H1 (cell line): ENCODE measurements around the gene MECP2. TPM values are rescaled to one million over a fixed set of nuclear protein-coding genes. Genes with fewer than 3 reads are reported as not detected.

Experiments used
- CTCF ChIA-PET: fragments of 300-600 bp; sonication (Branson Sonifier 250); formaldehyde crosslinking; loops from one replicate; lab custom pipeline; 2021; ENCODE audit not compliant: partially characterized antibody; lab: Charles Lee
- POLR2A ChIA-PET: fragments of 300-600 bp; sonication (Branson Sonifier 250); formaldehyde crosslinking; loops from one replicate; lab custom pipeline; 2021; ENCODE audit warnings: inconsistent platforms; ENCODE audit not compliant: partially characterized antibody; lab: Charles Lee
- DNase-seq, 2 experiments: peaks; one replicate each; pipeline versions ENCODE4 v3.0.0 to v3.0.0-alpha.2; 2010 to 2022; ENCODE audit warnings: low spot score in 2 of 2, low read depth in 1 of 2, mixed read lengths in 1 of 2
- FAIRE-seq: peaks from 2 replicates; lab custom pipeline; 2011; peaks lifted over from hg19 to GRCh38; lab: Jason Lieb, UNC
- H2AFZ ChIP-seq: 2 replicates; pipeline ENCODE4 v1.8.1; 2012; ENCODE audit warnings: low read length, inconsistent platforms
- H2AK5ac ChIP-seq: 2 replicates; pipeline ENCODE4 v1.6.1; 2013; ENCODE audit warnings: low read depth, low read length
- H2BK120ac ChIP-seq: replicated peaks from 2 replicates; pipeline ENCODE3; 2013; ENCODE audit warnings: low read depth, low read length, inconsistent platforms
- H2BK12ac ChIP-seq: 2 replicates; pipeline ENCODE4 v1.6.1; 2013; ENCODE audit warnings: low read depth, low read length
- H2BK15ac ChIP-seq: 2 replicates; pipeline ENCODE4 v1.6.1; 2013; ENCODE audit warnings: low read length
- H2BK20ac ChIP-seq: 2 replicates; pipeline ENCODE4 v1.6.1; 2013; ENCODE audit warnings: low read length
- H2BK5ac ChIP-seq: 2 replicates; pipeline ENCODE4 v1.6.1; 2013; ENCODE audit warnings: low read depth, low read length
- H3K14ac ChIP-seq: 2 replicates; pipeline ENCODE4 v1.6.1; 2013; ENCODE audit warnings: inconsistent platforms; ENCODE audit not compliant: insufficient read length
- H3K18ac ChIP-seq: 2 replicates; pipeline ENCODE4 v1.6.1; 2013; ENCODE audit warnings: low read length; ENCODE audit errors: extremely low read depth
- H3K23ac ChIP-seq: 2 replicates; pipeline ENCODE4 v1.6.1; 2013; ENCODE audit warnings: inconsistent platforms; ENCODE audit not compliant: insufficient read length
- H3K23me2 ChIP-seq: 2 replicates; pipeline ENCODE4 v1.6.1; 2013; ENCODE audit warnings: low read depth, low read length
- H3K27ac ChIP-seq: 2 replicates; pipeline ENCODE4 v1.6.1; 2011; ENCODE audit warnings: low read depth, low read length, inconsistent platforms
- H3K27me3 ChIP-seq, 4 experiments: replicated peaks in 1 of 4; 1 replicate in 1 of 4; 2 replicates in 3 of 4; pipeline versions ENCODE4 v1.6.1 to v1.8.1; 2011 to 2013; ENCODE audit warnings: low read length in 3 of 4, mild to moderate bottlenecking in 3 of 4, inconsistent platforms in 2 of 4, mixed read lengths in 2 of 4, moderate library complexity in 1 of 4; ENCODE audit not compliant: control insufficient read depth in 3 of 4, insufficient read depth in 3 of 4; ENCODE audit errors: extremely low read depth in 1 of 4
- H3K36me3 ChIP-seq, 4 experiments: 2 replicates each; pipeline versions ENCODE4 v1.6.1 to v1.8.1; 2011 to 2013; ENCODE audit warnings: mild to moderate bottlenecking in 4 of 4, low read length in 3 of 4, moderate library complexity in 2 of 4, control low read depth in 1 of 4, inconsistent platforms in 1 of 4; ENCODE audit not compliant: insufficient read depth in 4 of 4, control insufficient read depth in 2 of 4
- H3K4ac ChIP-seq: replicated peaks from 2 replicates; pipeline ENCODE3; 2013; ENCODE audit warnings: low read length, low read depth, mixed read lengths, inconsistent platforms; ENCODE audit not compliant: insufficient read length
- H3K4me1 ChIP-seq, 4 experiments: replicated peaks in 1 of 4; 1 replicate in 1 of 4; 2 replicates in 3 of 4; pipeline versions ENCODE4 v1.6.1 to v1.8.1; 2011 to 2013; ENCODE audit warnings: low read length in 3 of 4, inconsistent platforms in 2 of 4, mixed read lengths in 1 of 4; ENCODE audit not compliant: insufficient read depth in 4 of 4, control insufficient read depth in 3 of 4
- H3K4me2 ChIP-seq, 2 experiments: 2 replicates each; pipeline versions ENCODE4 v1.6.1 to v1.8.1; 2011 to 2013; ENCODE audit warnings: low read depth in 2 of 2, low read length in 2 of 2, control low read depth in 1 of 2, inconsistent platforms in 1 of 2, mild to moderate bottlenecking in 1 of 2; ENCODE audit not compliant: insufficient read depth in 1 of 2
- H3K4me3 ChIP-seq, 4 experiments: fragments of 200-600, 300-600 bp in 1 of 4; sonication (generic), shearing (Covaris generic), sonication (Bioruptor Twin) in 1 of 4; 2 replicates each; pipeline versions ENCODE4 v1.5.1 to v1.8.1; 2011 to 2016; ENCODE audit warnings: low read length in 4 of 4, low read depth in 3 of 4, control low read depth in 2 of 4, inconsistent platforms in 2 of 4, mild to moderate bottlenecking in 2 of 4, mixed read lengths in 1 of 4, moderate library complexity in 1 of 4; ENCODE audit not compliant: insufficient read depth in 2 of 4; ENCODE audit errors: extremely low read depth in 1 of 4
- H3K56ac ChIP-seq: replicated peaks from 2 replicates; pipeline ENCODE3; 2013; ENCODE audit warnings: low read depth, mild to moderate bottlenecking, mixed read lengths, low read length, inconsistent platforms; ENCODE audit not compliant: insufficient read length
- H3K79me1 ChIP-seq: 2 replicates; pipeline ENCODE4 v1.6.1; 2013; ENCODE audit warnings: low read depth, low read length, control low read depth
- H3K79me2 ChIP-seq, 2 experiments: 2 replicates each; pipeline versions ENCODE4 v1.6.1 to v1.8.1; 2012 to 2013; ENCODE audit warnings: low read length in 2 of 2, mild to moderate bottlenecking in 2 of 2, inconsistent platforms in 1 of 2; ENCODE audit not compliant: insufficient read depth in 2 of 2, control insufficient read depth in 1 of 2
- H3K9ac ChIP-seq, 4 experiments: replicated peaks in 1 of 4; 1 replicate in 1 of 4; 2 replicates in 3 of 4; pipeline versions ENCODE4 v1.6.1 to v1.8.1; 2011 to 2013; ENCODE audit warnings: low read depth in 3 of 4, low read length in 3 of 4, control low read depth in 2 of 4, mild to moderate bottlenecking in 2 of 4, moderate library complexity in 2 of 4, inconsistent platforms in 1 of 4; ENCODE audit errors: extremely low read depth in 1 of 4
- H3K9me3 ChIP-seq, 2 experiments: 2 replicates each; pipeline versions ENCODE4 v1.6.1 to v1.8.1; 2012 to 2013; ENCODE audit warnings: mild to moderate bottlenecking in 2 of 2, moderate library complexity in 2 of 2, control low read depth in 1 of 2, inconsistent platforms in 1 of 2, low read depth in 1 of 2, low read length in 1 of 2, mixed read lengths in 1 of 2; ENCODE audit not compliant: insufficient read depth in 2 of 2
- H4K20me1 ChIP-seq, 2 experiments: replicated peaks in 1 of 2; 2 replicates each; pipeline versions ENCODE3 to v1.8.1; 2011 to 2013; ENCODE audit warnings: inconsistent platforms in 2 of 2, low read length in 2 of 2, mild to moderate bottlenecking in 1 of 2; ENCODE audit not compliant: insufficient read depth in 2 of 2, control insufficient read depth in 1 of 2
- H4K5ac ChIP-seq: 2 replicates; pipeline ENCODE4 v1.6.1; 2013; ENCODE audit warnings: low read length, low read depth, mixed read lengths, inconsistent platforms; ENCODE audit not compliant: insufficient read length
- H4K8ac ChIP-seq: 2 replicates; pipeline ENCODE4 v1.8.0; 2013; ENCODE audit warnings: mild to moderate bottlenecking, moderate library complexity, low read length, inconsistent platforms; ENCODE audit not compliant: insufficient read depth; ENCODE audit errors: extremely low read depth
- H4K91ac ChIP-seq: replicated peaks from 2 replicates; pipeline ENCODE3; 2013; ENCODE audit warnings: low read length, mixed read lengths, inconsistent platforms; ENCODE audit not compliant: insufficient read length
- CBX5 ChIP-seq: fragments of 300-800, 300-1000 bp; sonication (generic); IDR thresholded peaks from 2 replicates; pipeline ENCODE4 v1.7.1; 2016; ENCODE audit warnings: antibody characterized with exemption, low read length, low read depth
- CBX8 ChIP-seq: fragments of 300-800, 300-1000 bp; sonication (generic); IDR thresholded peaks from 2 replicates; pipeline ENCODE4 v1.7.1; 2016; ENCODE audit warnings: low read depth, low read length, borderline replicate concordance
- GABPA ChIP-seq: IDR thresholded peaks from 2 replicates; pipeline ENCODE4 v1.6.1; 2011; ENCODE audit warnings: mild to moderate bottlenecking, low read length, moderate library complexity, borderline replicate concordance; ENCODE audit not compliant: insufficient read depth
- JUN ChIP-seq: IDR thresholded peaks from 2 replicates; pipeline ENCODE4 v1.6.1; 2011; ENCODE audit warnings: low read depth, mild to moderate bottlenecking, improper control_type of control experiment, low read length
- JUND ChIP-seq: IDR thresholded peaks from 2 replicates; pipeline ENCODE4 v1.6.1; 2011; ENCODE audit warnings: mild to moderate bottlenecking, improper control_type of control experiment, low read length
- KDM1A ChIP-seq: fragments of 200-600, 300-600 bp; sonication (generic); IDR thresholded peaks from 2 replicates; pipeline ENCODE4 v1.7.1; 2016; ENCODE audit warnings: mild to moderate bottlenecking, low read length, borderline replicate concordance
- POLR2A ChIP-seq, 2 experiments: IDR thresholded peaks; 1 replicate in 1 of 2; 2 replicates in 1 of 2; pipeline ENCODE4 v1.6.1; 2011; ENCODE audit warnings: low read depth in 2 of 2, low read length in 2 of 2, mild to moderate bottlenecking in 2 of 2; ENCODE audit errors: control extremely low read depth in 1 of 2
- RBBP5 ChIP-seq: IDR thresholded peaks from 2 replicates; pipeline ENCODE4 v1.7.1; 2012; ENCODE audit warnings: low read depth, mild to moderate bottlenecking, inconsistent platforms, low read length, moderate library complexity, borderline replicate concordance
- SP1 ChIP-seq: IDR thresholded peaks from 2 replicates; pipeline ENCODE4 v1.6.1; 2011; ENCODE audit warnings: low read depth, low read length
- WGBS, 2 experiments: shearing (Covaris generic) in 1 of 2; methylation state at CpG; one replicate each; pipeline versions ENCODE4 v1.1.6 to v1.1.7; 2013 to 2015; ENCODE audit warnings: low lambda C conversion rate in 2 of 2, mixed read lengths in 2 of 2, inconsistent platforms in 1 of 2, low coverage in 1 of 2, missing lambda C conversion rate in 1 of 2; ENCODE audit not compliant: insufficient replicate concordance in 2 of 2, insufficient coverage in 1 of 2, insufficient read length in 1 of 2; ENCODE audit errors: extremely low coverage in 1 of 2, missing lambda C conversion rate in 1 of 2; 5-methylcytosine and 5-hydroxymethylcytosine counted together
- polyA plus RNA-seq, 7 experiments: library from polyadenylated mRNA; depleted of rRNA in 3 of 7; stranded (reverse) in 5 of 7; unstranded in 2 of 7; fragments of >200 nt in 5 of 7; fragments of 200-250 nt in 2 of 7; gene quantifications; 1 replicate in 5 of 7; 2 replicates in 1 of 7; 4 replicates in 1 of 7; pipeline versions ENCODE4 v1.2.1 to v1.2.3, GENCODE V29; 2011 to 2013; ENCODE audit warnings: missing spikeins in 2 of 7, mixed read lengths in 2 of 7
- total RNA-seq: library from RNA; stranded (reverse); fragmentation: NEBNext Ultra II Directional; extraction: Animal tissue kit (Norgen Biotek cat#: 25700); gene quantifications from 2 replicates; pipeline ENCODE4 v1.2.1, GENCODE V29; 2021
- TF ChIP-seq, protein P1 (sequence below): IDR thresholded peaks from 2 replicates; pipeline ENCODE4 v1.6.1; 2011; ENCODE audit warnings: low read length, improper control_type of control experiment

The MECP2 gene
- total and polyA plus RNA-seq, 2 of the 8 experiments (the other 6 are each of a cell fraction or from before 2014, with no cell fraction given): 5.0 to 32.4 TPM

DNA sequence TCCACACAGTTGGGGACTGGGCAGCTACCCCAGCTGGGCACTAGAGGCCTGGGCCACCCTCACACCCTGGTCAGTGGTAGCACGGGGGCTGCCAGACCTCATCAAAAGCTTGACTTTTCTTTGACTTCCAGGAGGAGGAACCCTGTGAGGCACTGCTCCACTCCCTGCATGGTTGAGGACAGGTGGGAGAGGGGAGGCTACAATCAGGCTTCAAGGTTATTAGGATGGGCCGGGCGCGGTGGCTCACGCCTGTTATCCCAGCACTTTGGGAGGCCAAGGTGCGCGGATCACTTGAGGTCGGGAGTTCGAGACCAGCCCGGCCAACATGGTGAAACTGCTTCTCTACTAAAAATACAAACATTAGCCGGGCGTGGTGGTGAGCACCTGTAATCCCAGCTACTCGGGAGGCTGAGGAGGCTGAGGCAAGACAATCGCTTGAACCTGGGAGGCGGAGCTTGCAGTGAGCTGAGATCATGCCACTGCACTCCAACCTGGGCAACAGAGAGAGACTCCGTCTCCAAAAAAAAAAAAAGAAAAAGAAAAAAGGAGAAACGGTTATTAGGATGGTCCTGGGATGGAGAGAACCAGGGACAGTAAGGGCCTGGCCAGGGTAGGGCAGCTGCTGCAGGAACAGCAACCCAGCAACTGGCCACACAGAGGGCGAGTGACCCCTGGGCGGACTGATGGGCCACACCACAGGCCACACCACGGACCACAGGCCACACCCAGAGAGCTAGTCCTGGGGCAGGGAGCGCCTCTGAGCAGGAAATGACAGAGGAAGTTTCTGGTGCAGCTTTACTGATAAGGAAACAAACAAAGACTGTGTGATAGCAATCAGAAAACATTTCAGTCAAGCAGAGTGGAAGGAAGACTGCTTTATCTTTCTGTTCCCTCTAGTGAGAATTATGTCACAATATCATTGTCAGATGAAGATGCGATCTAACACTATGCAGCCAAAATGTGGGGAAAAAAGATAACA, 26.0 kb upstream of the MECP2 start:
- H3K79me2 ChIP-seq: no peaks in the 10 kb centered on the region
- no peak for FAIRE-seq
- no peak overlapping the region for H3K4me2 ChIP-seq
- H2AK5ac ChIP-seq: no peak overlapping the region
- H3K27ac ChIP-seq: no peak overlapping the region
- no peak overlapping the region for H3K9ac ChIP-seq
- no peak overlapping the region for H2BK20ac ChIP-seq
- no peak overlapping the region for H4K91ac ChIP-seq
- WGBS, 2 experiments: 91% methylated on average over 11 of the region's 22 CpGs; no CpG with 5 or more reads in 1 of the 2 experiments
- no peak overlapping the region for H3K18ac ChIP-seq
- no peak overlapping the region for H4K8ac ChIP-seq
- DNase-seq: no peak
- H3K56ac ChIP-seq: no peak overlapping the region
- H4K5ac ChIP-seq: no peak overlapping the region
- no peak overlapping the region for H2BK12ac ChIP-seq
- no peaks in the 10 kb centered on the region for H3K27me3 ChIP-seq
- no peaks in the 10 kb centered on the region for H3K79me1 ChIP-seq
- no peak overlapping the region for H3K4me3 ChIP-seq
- H2BK15ac ChIP-seq: no peak overlapping the region
- H3K14ac ChIP-seq: no peak overlapping the region
- no peak overlapping the region for H2BK120ac ChIP-seq
- ChIA-PET POLR2A (no interaction called here), CTCF (interaction anchor here (0.8 kb wide), 1 partner anchor 110 kb away, joined by 3 read pairs; no protein-coding TSS in a partner anchor)
- TF ChIP-seq RBBP5 (no peak), JUND (no peak), JUN (no peak), CBX5 (no peak), GABPA (no peak), POLR2A (IDR thresholded peaks at IDR 0.05; ENCODE audit: control extremely low read depth in 1 of 2, low read depth in 2 of 2, low read length in 2 of 2) (no peak), SP1 (no peak), CBX8 (no peak), KDM1A (no peak)
- TF ChIP-seq, protein P1, sequence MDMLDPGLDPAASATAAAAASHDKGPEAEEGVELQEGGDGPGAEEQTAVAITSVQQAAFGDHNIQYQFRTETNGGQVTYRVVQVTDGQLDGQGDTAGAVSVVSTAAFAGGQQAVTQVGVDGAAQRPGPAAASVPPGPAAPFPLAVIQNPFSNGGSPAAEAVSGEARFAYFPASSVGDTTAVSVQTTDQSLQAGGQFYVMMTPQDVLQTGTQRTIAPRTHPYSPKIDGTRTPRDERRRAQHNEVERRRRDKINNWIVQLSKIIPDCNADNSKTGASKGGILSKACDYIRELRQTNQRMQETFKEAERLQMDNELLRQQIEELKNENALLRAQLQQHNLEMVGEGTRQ: no peak
- no peaks in the 10 kb centered on the region for H4K20me1 ChIP-seq
- H3K23ac ChIP-seq: no peak overlapping the region
- H3K4me1 ChIP-seq: no peaks in the 10 kb centered on the region
- no peak overlapping the region for H3K4ac ChIP-seq
- no peaks in the 10 kb centered on the region for H3K36me3 ChIP-seq
- H2AFZ ChIP-seq: no peak overlapping the region
- H3K23me2 ChIP-seq: no peaks in the 10 kb centered on the region
- H2BK5ac ChIP-seq: no peak overlapping the region
- peaks cover 0 to 5% of the 10 kb centered on the region in 2 experiments; a peak in 1 of 4 replicates for H3K9me3 ChIP-seq
